SK-N-SH treated with all-trans-retinoic acid at 6 μM for 48 hours (cell line): ENCODE data around the gene ABHD2.

Experiments
- BACH2 ChIP-seq: fragments of 250-450 bp; sonication (Bioruptor Pico); IDR thresholded peaks from 2 replicates; pipeline ENCODE4 v1.9.0; 2021; ENCODE audit warnings: mild to moderate bottlenecking, borderline replicate concordance
- RARB ChIP-seq: fragments of 250-450 bp; sonication (Bioruptor Pico); IDR thresholded peaks from 2 replicates; pipeline ENCODE4 v1.8.0; 2021; ENCODE audit warnings: mild to moderate bottlenecking, moderate library complexity

DNA sequence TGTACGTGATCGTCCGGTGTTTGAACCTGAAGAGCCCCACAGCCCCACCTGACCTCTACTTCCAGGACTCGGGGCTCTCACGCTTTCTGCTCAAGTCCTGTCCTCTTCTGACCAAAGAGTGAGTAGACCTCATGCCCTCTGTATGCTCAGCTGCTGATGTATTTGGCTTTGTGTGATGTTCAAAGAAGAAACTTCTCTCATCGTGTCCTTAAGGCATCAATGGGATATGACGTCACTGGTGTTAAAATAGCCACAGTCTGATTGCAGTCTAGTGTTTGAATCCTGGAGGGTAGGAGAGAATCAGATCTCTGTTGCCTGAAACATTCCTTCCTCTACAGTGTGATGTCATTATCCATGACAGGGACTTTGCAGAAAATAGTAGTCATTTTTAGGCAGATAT lies 28.1 kb downstream of the ABHD2 start:
- TF ChIP-seq BACH2 (CRISPR knock-in tag), result no peak
- TF ChIP-seq RARB, result no peak
